ENCODE data around the gene LRRC4B.
"Not testable (repeated sequence)": the region's sequence is repeated elsewhere in the genome, so short reads cannot be mapped to it uniquely, and the experiment has no call there.

The LRRC4B gene

GRCh38 chr19:50475101-50475568, 93.1 kb downstream of the LRRC4B start:
- FAIRE-seq = no peak

DNA sequence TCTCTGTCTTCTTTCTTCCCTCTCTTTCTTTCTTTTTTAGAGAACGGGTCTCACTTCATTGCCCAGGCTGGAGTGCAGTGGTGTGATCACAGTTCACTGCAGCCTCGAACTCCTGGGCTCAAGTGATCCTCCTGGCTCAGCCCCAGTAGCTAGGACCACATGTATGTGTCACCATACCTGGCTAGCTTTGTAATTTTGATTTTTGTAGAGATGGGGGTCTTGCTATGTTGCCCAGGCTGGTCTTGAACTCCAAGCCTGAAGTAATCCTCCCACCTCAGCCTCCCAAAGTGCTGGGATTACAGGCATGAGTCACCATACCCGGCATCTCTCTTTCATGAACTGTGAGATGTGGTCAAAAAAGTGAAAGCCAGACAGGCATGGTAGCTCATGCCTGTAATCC, 94.9 kb downstream of the LRRC4B start:
- not testable (repeated sequence) for FAIRE-seq

More at GRCh38 chr19:50475101-50475568, 93.1 kb downstream of the LRRC4B start:
- DNase-seq (ENCODE audit: extremely low spot score, insufficient read length, low read depth) = no peak

GRCh38 chr19:50468818-50469217, 99.4 kb downstream of the LRRC4B start:
- no peak for FAIRE-seq
- DNase-seq (ENCODE audit: extremely low spot score, insufficient read length, low read depth) = no peak

More for the DNA sequence above, 94.9 kb downstream of the LRRC4B start:
- DNase-seq (ENCODE audit: extremely low spot score, insufficient read length, low read depth) = not testable (repeated sequence)

- FAIRE-seq (no peak), DNase-seq (ENCODE audit: extremely low spot score, insufficient read length, low read depth) (no peak)
Measured at GRCh38 chr19:50467566-50467965, 100.7 kb downstream of the LRRC4B start.

Measured in GM18507 (cell line).